Activated naive CD8-positive, alpha-beta T cell treated with anti-CD3 and anti-CD28 coated beads for 36 hours (primary cell): ENCODE data around the gene NPM1. TPM values are rescaled to one million over a fixed set of nuclear protein-coding genes. Genes with fewer than 3 reads are reported as not detected.
"Not testable (repeated sequence)": the region's sequence is repeated elsewhere in the genome, so short reads cannot be mapped to it uniquely, and the experiment has no call there.

Experiments
- DNase-seq: peaks from one replicate; pipeline ENCODE4 v3.0.0; 2021
- H3K27ac Mint-ChIP-seq: one replicate; pipeline ENCODE4 v1.8.0; 2022; ENCODE audit warnings: mild to moderate bottlenecking, moderate library complexity, mixed read lengths
- H3K27me3 Mint-ChIP-seq: one replicate; pipeline ENCODE4 v1.8.0; 2022; ENCODE audit warnings: mild to moderate bottlenecking, mixed read lengths
- H3K36me3 Mint-ChIP-seq: one replicate; pipeline ENCODE4 v1.8.0; 2021; ENCODE audit warnings: mild to moderate bottlenecking, mixed read lengths
- H3K4me1 Mint-ChIP-seq: one replicate; pipeline ENCODE4 v1.8.0; 2021; ENCODE audit warnings: mixed read lengths
- H3K4me3 Mint-ChIP-seq: one replicate; pipeline ENCODE4 v1.8.0; 2022; ENCODE audit warnings: mild to moderate bottlenecking, moderate library complexity, mixed read lengths
- H3K9me3 Mint-ChIP-seq: one replicate; pipeline ENCODE4 v1.8.0; 2022; ENCODE audit warnings: mixed read lengths
- total RNA-seq, 2 experiments: library from RNA; stranded (reverse); gene quantifications; one replicate each; pipeline ENCODE4 v1.2.3, GENCODE V29; 2021

Gene NPM1
- total RNA-seq, 2 experiments from 2014 or later = 4,728 to 4,890 TPM

DNA sequence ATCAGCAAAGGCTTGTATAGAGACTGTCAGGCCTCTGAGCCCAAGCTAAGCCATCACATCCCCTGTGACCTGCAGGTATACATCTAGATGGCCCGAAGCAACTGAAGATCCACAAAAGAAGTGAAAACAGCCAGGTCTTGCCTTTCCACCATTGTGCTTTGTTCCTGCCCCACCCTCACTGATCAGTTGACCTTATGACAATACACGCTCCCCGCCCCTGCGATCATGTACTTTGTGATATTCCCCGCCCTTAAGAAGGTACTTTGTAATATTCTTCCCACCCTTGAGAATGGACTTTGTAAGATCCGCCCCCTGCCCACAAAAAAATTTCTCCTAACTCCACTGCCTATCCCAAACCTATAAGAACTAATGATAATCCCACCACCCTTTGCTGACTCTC is 18.6 kb upstream of the NPM1 start:
- H3K4me1 Mint-ChIP-seq = peaks cover 4% of the 10 kb centered on the region
- no peak overlapping the region for H3K27ac Mint-ChIP-seq
- H3K27me3 Mint-ChIP-seq = peaks cover 30% of the 10 kb centered on the region
- H3K4me3 Mint-ChIP-seq = no peak overlapping the region
- DNase-seq = no peak
- H3K36me3 Mint-ChIP-seq = no peaks in the 10 kb centered on the region
- H3K9me3 Mint-ChIP-seq = no peaks in the 10 kb centered on the region

DNA sequence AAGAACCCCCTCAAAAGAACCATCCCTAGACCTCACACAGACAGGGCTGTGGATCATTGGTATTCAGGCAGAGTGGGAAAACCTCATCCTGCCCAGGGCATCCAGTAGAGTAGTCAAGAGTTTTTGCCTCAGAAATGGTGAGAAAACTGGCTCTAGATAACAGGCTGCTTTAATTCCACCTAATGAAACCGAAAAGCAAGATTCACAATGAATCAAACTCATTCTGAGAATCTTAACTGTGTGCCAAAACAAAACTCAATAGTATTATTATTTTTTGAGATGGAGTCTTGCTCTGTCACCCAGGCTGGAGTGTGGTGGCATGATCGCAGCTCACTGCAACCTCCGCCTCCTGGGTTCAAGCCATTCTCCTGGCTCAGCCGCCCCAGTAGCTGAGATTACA is 17.8 kb upstream of the NPM1 start:
- Mint-ChIP-seq H3K9me3 (no peaks in the 10 kb centered on the region), H3K4me3 (no peak overlapping the region), H3K4me1 (peaks cover 4% of the 10 kb centered on the region), H3K36me3 (no peaks in the 10 kb centered on the region), H3K27ac (no peak overlapping the region), H3K27me3 (peaks cover 24% of the 10 kb centered on the region)
- no peak for DNase-seq

- not testable (repeated sequence) for H3K27ac Mint-ChIP-seq, H3K9me3 Mint-ChIP-seq, H3K4me3 Mint-ChIP-seq, DNase-seq, H3K36me3 Mint-ChIP-seq, H3K4me1 Mint-ChIP-seq
- peaks cover 18% of the 10 kb centered on the region for H3K27me3 Mint-ChIP-seq
Measured at GRCh38 chr5:171370881-171371280, 16.8 kb upstream of the NPM1 start.

GRCh38 chr5:171371326-171371725 is 16.3 kb upstream of the NPM1 start:
- Mint-ChIP-seq H3K4me3 (no peak overlapping the region), H3K27ac (no peak overlapping the region), H3K9me3 (no peaks in the 10 kb centered on the region), H3K4me1 (peaks cover 4% of the 10 kb centered on the region), H3K27me3 (peaks cover 19% of the 10 kb centered on the region), H3K36me3 (no peaks in the 10 kb centered on the region)
- DNase-seq = no peak

- Mint-ChIP-seq H3K4me1 (peaks cover 5% of the 10 kb centered on the region), H3K9me3 (no peaks in the 10 kb centered on the region), H3K36me3 (no peaks in the 10 kb centered on the region), H3K27me3 (peaks cover 4% of the 10 kb centered on the region), H3K27ac (no peak overlapping the region), H3K4me3 (no peak overlapping the region)
- DNase-seq = no peak
Measured at GRCh38 chr5:171379961-171380360, 7.7 kb upstream of the NPM1 start.

GRCh38 chr5:171384416-171384815 is 3.2 kb upstream of the NPM1 start:
- DNase-seq, H3K9me3 Mint-ChIP-seq, H3K4me3 Mint-ChIP-seq, H3K27ac Mint-ChIP-seq: not testable (repeated sequence)
- Mint-ChIP-seq H3K27me3 (peaks cover 17% of the 10 kb centered on the region), H3K36me3 (peaks cover 23% of the 10 kb centered on the region), H3K4me1 (peaks cover 37% of the 10 kb centered on the region)

DNA sequence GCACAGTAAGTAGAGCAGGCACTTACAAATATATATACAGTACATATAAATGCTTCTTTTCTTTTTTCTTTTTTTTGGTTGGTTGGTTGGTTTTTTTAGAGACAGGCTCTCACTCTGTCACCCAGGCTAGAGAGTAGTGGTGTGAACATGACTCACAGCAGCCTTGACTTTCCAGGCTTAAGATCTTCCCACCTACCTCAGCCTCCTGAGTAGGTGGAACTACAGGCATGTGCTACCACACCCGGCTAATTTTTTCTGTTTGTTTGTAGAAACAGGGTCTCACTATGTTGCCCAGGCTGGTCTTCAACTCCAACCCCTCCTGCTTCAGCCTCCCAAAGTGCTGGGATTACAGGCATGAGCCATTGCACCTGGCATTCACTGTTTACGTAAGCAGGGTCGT is 2.6 kb upstream of the NPM1 start:
- peaks cover 42% of the 10 kb centered on the region for H3K4me1 Mint-ChIP-seq
- not testable (repeated sequence) for H3K9me3 Mint-ChIP-seq, H3K27ac Mint-ChIP-seq
- peak; percentile 50 for DNase-seq
- peaks cover 29% of the 10 kb centered on the region for H3K36me3 Mint-ChIP-seq
- H3K27me3 Mint-ChIP-seq = peaks cover 17% of the 10 kb centered on the region
- H3K4me3 Mint-ChIP-seq = peak overlapping the region; percentile 7

- peaks cover 52% of the 10 kb centered on the region for H3K4me1 Mint-ChIP-seq
- H3K36me3 Mint-ChIP-seq = peaks cover 40% of the 10 kb centered on the region
- peak overlapping the region; percentile 60 for H3K27ac Mint-ChIP-seq
- peaks cover 7% of the 10 kb centered on the region for H3K9me3 Mint-ChIP-seq
- H3K4me3 Mint-ChIP-seq = peak overlapping the region; percentile 48
- H3K27me3 Mint-ChIP-seq = peaks cover 22% of the 10 kb centered on the region
- DNase-seq = no peak
Measured at GRCh38 chr5:171386006-171386671, 1.5 kb upstream of the NPM1 start.

DNA sequence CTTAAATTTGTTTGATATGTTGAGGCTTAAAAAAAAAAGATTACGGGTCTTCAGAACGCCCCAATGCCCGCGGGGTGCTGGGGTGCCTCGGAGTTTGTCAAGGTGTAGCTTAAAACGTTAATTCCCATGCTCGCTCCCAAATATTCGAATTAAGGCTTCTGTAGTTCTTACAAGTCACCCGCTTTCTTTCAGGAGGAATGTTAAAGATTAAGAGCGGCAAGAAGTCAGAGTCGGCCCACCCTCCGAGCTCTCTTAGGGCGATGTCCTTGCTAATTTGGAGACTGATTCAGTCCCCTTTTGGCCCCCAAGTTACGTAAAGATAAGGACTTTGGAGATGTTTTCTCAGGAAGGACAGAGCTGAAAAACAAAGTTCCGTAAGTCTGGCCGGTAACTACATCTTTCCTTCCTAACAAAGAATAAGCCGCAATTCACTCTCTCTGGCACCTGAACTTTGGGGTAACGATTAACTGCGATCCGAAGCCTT is 746 bp upstream of the NPM1 start:
- H3K9me3 Mint-ChIP-seq = peaks cover 7% of the 10 kb centered on the region
- H3K4me1 Mint-ChIP-seq = peaks cover 57% of the 10 kb centered on the region
- no peak for DNase-seq
- peaks cover 46% of the 10 kb centered on the region for H3K36me3 Mint-ChIP-seq
- H3K27me3 Mint-ChIP-seq = peaks cover 25% of the 10 kb centered on the region
- peak overlapping the region; percentile 99 for H3K4me3 Mint-ChIP-seq
- H3K27ac Mint-ChIP-seq = peak overlapping the region; percentile 100

- H3K9me3 Mint-ChIP-seq = peaks cover 7% of the 10 kb centered on the region
- H3K4me3 Mint-ChIP-seq = peak overlapping the region; percentile 99
- H3K27ac Mint-ChIP-seq = peak overlapping the region; percentile 100
- peaks cover 25% of the 10 kb centered on the region for H3K27me3 Mint-ChIP-seq
- peaks cover 68% of the 10 kb centered on the region for H3K4me1 Mint-ChIP-seq
- DNase-seq = peak; percentile 83
- peaks cover 59% of the 10 kb centered on the region for H3K36me3 Mint-ChIP-seq
Measured at GRCh38 chr5:171387970-171388815, 544 bp downstream of the NPM1 start.

DNA sequence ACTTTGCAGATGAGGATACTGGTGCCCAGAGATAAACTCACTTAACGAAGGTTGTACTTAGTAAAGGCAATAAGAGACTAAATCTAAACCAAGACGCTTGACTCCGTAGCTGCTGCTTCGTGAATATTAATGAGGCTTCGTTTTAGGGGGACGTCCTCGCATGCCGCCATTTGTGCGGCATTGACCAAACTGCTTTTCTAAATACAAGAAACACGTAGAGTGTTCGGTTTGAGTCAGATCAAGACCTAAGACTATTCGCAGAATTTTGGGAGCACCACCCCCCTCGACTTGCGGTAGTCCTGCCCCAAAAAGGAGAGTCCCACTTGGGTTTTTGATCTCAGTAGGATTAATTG is 1.1 kb downstream of the NPM1 start:
- Mint-ChIP-seq H3K27ac (peak overlapping the region; percentile 100), H3K4me3 (peak overlapping the region; percentile 99), H3K9me3 (peaks cover 7% of the 10 kb centered on the region), H3K4me1 (peaks cover 72% of the 10 kb centered on the region), H3K36me3 (peaks cover 64% of the 10 kb centered on the region), H3K27me3 (peaks cover 25% of the 10 kb centered on the region)
- peak; percentile 51 for DNase-seq

DNA sequence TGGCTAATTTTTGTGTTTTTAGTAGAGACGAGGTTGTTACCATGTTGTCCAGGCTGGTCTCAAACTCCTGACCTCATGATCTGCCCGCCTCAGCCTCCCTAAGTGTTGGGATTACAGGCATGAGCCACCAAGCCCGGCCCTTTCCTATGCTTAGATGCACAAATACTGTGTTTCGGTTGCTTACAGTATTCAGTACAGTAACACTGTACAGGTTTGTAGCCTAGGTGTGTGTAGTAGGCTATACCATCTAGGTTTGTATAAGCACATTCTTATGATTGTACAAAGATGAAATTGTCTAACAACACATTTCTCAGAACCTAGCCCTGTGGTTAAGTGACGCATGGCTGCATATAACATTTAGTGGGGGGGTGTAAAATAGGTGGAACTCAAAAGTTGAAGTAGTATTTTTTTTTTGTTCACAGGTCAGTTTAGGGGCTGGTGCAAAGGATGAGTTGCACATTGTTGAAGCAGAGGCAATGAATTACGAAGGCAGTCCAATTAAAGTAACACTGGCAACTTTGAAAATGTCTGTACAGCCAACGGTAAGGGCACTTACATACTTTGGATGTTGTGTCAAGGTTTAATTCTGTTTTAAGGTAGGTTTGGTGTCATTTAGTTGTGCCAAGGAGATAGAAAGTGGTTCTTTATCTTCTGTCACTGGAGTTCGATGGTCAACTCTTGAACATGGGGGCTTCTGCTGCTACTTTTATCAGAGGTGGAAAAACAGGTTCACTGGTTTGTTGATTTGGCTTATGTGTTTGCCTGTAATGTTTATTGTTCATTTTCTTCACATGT is 3.4 kb downstream of the NPM1 start:
- peaks cover 25% of the 10 kb centered on the region for H3K27me3 Mint-ChIP-seq
- H3K9me3 Mint-ChIP-seq = peaks cover 7% of the 10 kb centered on the region
- H3K36me3 Mint-ChIP-seq = peaks cover 81% of the 10 kb centered on the region
- H3K4me3 Mint-ChIP-seq = peak overlapping the region; percentile 99
- no peak for DNase-seq
- peaks cover 75% of the 10 kb centered on the region for H3K4me1 Mint-ChIP-seq
- peak overlapping the region; percentile 100 for H3K27ac Mint-ChIP-seq

DNA sequence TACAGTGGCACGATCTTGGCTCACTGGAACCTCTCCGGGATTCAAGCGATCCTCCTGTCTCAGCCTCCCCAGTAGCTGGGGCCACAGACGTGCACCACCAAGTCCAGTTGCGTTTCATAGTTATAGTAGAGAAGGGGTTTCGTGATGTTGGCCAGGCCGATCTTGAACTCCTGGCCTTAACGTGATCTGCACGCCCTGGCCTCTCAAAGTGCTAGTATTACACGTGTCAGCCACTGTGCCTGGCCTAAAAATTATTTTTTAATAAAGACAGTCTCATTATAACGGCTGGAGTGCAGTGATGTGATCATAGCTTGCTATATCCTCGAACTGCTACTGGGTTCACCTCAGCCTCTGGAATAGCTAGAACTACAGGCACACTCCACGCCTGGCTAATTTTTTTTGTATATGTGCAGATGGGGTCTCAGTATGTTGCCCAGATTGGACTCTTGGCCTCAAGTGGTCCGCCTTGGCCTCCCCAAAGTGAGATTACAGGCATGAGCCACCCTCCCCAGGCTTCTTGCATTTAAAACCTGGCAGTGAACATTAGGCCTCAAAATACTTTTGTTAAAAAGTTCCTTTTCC is 4.4 kb downstream of the NPM1 start:
- peaks cover 79% of the 10 kb centered on the region for H3K4me1 Mint-ChIP-seq
- peak overlapping the region; percentile 99 for H3K4me3 Mint-ChIP-seq
- DNase-seq = no peak
- H3K36me3 Mint-ChIP-seq = peaks cover 88% of the 10 kb centered on the region
- H3K27ac Mint-ChIP-seq = peak overlapping the region; percentile 82
- H3K9me3 Mint-ChIP-seq = peaks cover 7% of the 10 kb centered on the region
- H3K27me3 Mint-ChIP-seq = peaks cover 25% of the 10 kb centered on the region

DNA sequence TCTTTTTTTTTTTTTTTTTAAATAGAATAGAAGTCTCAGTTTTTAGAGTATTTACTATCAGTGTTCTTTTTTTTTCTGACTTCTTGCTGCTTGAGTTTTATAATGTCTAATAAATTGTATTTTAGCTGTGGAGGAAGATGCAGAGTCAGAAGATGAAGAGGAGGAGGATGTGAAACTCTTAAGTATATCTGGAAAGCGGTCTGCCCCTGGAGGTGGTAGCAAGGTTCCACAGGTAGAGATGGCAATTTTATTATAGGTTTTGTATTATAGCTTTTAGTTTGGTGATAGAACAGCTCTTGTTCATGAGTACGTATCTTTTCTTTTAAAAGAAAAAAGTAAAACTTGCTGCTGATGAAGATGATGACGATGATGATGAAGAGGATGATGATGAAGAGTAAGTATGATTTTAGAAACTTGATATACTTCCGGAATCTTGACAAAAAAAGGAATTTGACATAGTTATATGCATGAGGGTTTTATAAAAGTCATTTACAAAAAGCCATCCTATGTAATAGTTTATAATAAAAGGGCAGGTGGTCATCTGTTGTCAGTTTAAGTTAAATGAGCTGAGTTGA is 5.0 kb downstream of the NPM1 start:
- no peak for DNase-seq
- Mint-ChIP-seq H3K27ac (peak overlapping the region; percentile 82), H3K4me3 (peak overlapping the region; percentile 99), H3K27me3 (peaks cover 24% of the 10 kb centered on the region), H3K9me3 (peaks cover 6% of the 10 kb centered on the region), H3K36me3 (peaks cover 89% of the 10 kb centered on the region), H3K4me1 (peaks cover 79% of the 10 kb centered on the region)
